Hepatocyte (in vitro differentiated cells): ENCODE data around the gene MRPL14.

Experiments used
- CTCF ChIP-seq: fragments of 200-600 bp; sonication (generic); IDR thresholded peaks from 2 replicates; pipeline ENCODE4 v1.5.1; 2016; ENCODE audit warnings: antibody characterized with exemption, mild to moderate bottlenecking; ENCODE audit not compliant: poor library complexity
- EZH2 ChIP-seq: fragments of 200-600 bp; sonication (generic); IDR thresholded peaks from 2 replicates; pipeline ENCODE4 v1.6.1; 2016; ENCODE audit warnings: antibody characterized with exemption, mild to moderate bottlenecking, borderline replicate concordance
- EZH2phosphoT487 ChIP-seq: fragments of 200-600 bp; sonication (generic); IDR thresholded peaks from one replicate; pipeline ENCODE4 v1.6.1; 2018; ENCODE audit warnings: antibody characterized with exemption, mild to moderate bottlenecking, low read depth, moderate library complexity; ENCODE audit not compliant: unreplicated experiment, severe bottlenecking

- TF ChIP-seq CTCF (no peak), EZH2phosphoT487 (no peak), EZH2 (no peak)
These were observed 39.4 kb upstream of the MRPL14 start for GRCh38 chr6:44166591-44167184.
